Measurements from ENCODE around the gene SLC29A3.

Gene SLC29A3

GRCh38 chr10:71290806-71291527, 28.1 kb upstream of the SLC29A3 start:
- WGBS (ENCODE audit: extremely low coverage, insufficient coverage, low lambda C conversion rate), result no CpG with 5 or more reads among the region's 26 CpGs
- no peak overlapping the region for H2BK5ac ChIP-seq (ENCODE audit: low read length)
- no peak overlapping the region for H2BK15ac ChIP-seq (replicated peaks; ENCODE audit: low read depth)
- H3K18ac ChIP-seq (ENCODE audit: low read length), result no peak overlapping the region
- no peaks in the 10 kb centered on the region for H3K79me2 ChIP-seq (ENCODE audit: control insufficient read depth, insufficient read depth, low read length)
- no peak overlapping the region for H3K27ac ChIP-seq (ENCODE audit: low read depth, low read length)
- no peak overlapping the region for H4K5ac ChIP-seq (ENCODE audit: low read length)
- no peak for DNase-seq
- no peak overlapping the region for H3K4ac ChIP-seq (ENCODE audit: low read depth, low read length)
- H3K27me3 ChIP-seq (ENCODE audit: insufficient read depth, low read length, poor library complexity), result no peaks in the 10 kb centered on the region
- no peak overlapping the region for H4K8ac ChIP-seq (ENCODE audit: low read depth, low read length)
- no peak overlapping the region for H2BK120ac ChIP-seq (ENCODE audit: low read depth, low read length)
- no peaks in the 10 kb centered on the region for H3K79me1 ChIP-seq (ENCODE audit: low read length)
- H3K56ac ChIP-seq (ENCODE audit: low read length), result no peak overlapping the region
- H2AK5ac ChIP-seq (ENCODE audit: low read length), result no peak overlapping the region
- H3K4me3 ChIP-seq (ENCODE audit: low read length), result no peak overlapping the region
- H3K9ac ChIP-seq (ENCODE audit: low read length), result no peak overlapping the region
- H3K4me2 ChIP-seq (ENCODE audit: low read length), result no peak overlapping the region
- no peak overlapping the region for H3K23ac ChIP-seq (ENCODE audit: low read length)
- H3K36me3 ChIP-seq (ENCODE audit: control insufficient read depth, insufficient read depth, low read length), result peaks cover 2% of the 10 kb centered on the region
- H3K4me1 ChIP-seq (ENCODE audit: control insufficient read depth, low read depth, low read length), result no peaks in the 10 kb centered on the region

- WGBS (ENCODE audit: extremely low coverage, insufficient coverage, low lambda C conversion rate), result no CpG with 5 or more reads among the region's 13 CpGs
- no peak overlapping the region for H3K4me2 ChIP-seq (ENCODE audit: low read length)
- H3K36me3 ChIP-seq (ENCODE audit: control insufficient read depth, insufficient read depth, low read length), result peaks cover under 1% of the 10 kb centered on the region
- H3K23ac ChIP-seq (ENCODE audit: low read length), result no peak overlapping the region
- H3K56ac ChIP-seq (ENCODE audit: low read length), result no peak overlapping the region
- no peak overlapping the region for H2BK15ac ChIP-seq (replicated peaks; ENCODE audit: low read depth)
- no peak overlapping the region for H3K4me3 ChIP-seq (ENCODE audit: low read length)
- H2BK120ac ChIP-seq (ENCODE audit: low read depth, low read length), result no peak overlapping the region
- no peak for DNase-seq
- no peak overlapping the region for H4K8ac ChIP-seq (ENCODE audit: low read depth, low read length)
- H3K79me1 ChIP-seq (ENCODE audit: low read length), result no peaks in the 10 kb centered on the region
- no peak overlapping the region for H2AK5ac ChIP-seq (ENCODE audit: low read length)
- no peaks in the 10 kb centered on the region for H3K4me1 ChIP-seq (ENCODE audit: control insufficient read depth, low read depth, low read length)
- no peak overlapping the region for H3K9ac ChIP-seq (ENCODE audit: low read length)
- no peaks in the 10 kb centered on the region for H3K27me3 ChIP-seq (ENCODE audit: insufficient read depth, low read length, poor library complexity)
- no peaks in the 10 kb centered on the region for H3K79me2 ChIP-seq (ENCODE audit: control insufficient read depth, insufficient read depth, low read length)
- H3K18ac ChIP-seq (ENCODE audit: low read length), result no peak overlapping the region
- no peak overlapping the region for H3K4ac ChIP-seq (ENCODE audit: low read depth, low read length)
- no peak overlapping the region for H3K27ac ChIP-seq (ENCODE audit: low read depth, low read length)
- no peak overlapping the region for H2BK5ac ChIP-seq (ENCODE audit: low read length)
- H4K5ac ChIP-seq (ENCODE audit: low read length), result no peak overlapping the region
Measured at GRCh38 chr10:71291528-71291900, 27.5 kb upstream of the SLC29A3 start.

GRCh38 chr10:71292624-71293445, 26.2 kb upstream of the SLC29A3 start:
- Histone ChIP-seq H4K8ac (ENCODE audit: low read depth, low read length) (no peak overlapping the region), H3K9ac (ENCODE audit: low read length) (no peak overlapping the region), H3K79me1 (ENCODE audit: low read length) (no peaks in the 10 kb centered on the region), H2BK120ac (ENCODE audit: low read depth, low read length) (no peak overlapping the region), H3K27ac (ENCODE audit: low read depth, low read length) (no peak overlapping the region), H3K4me3 (ENCODE audit: low read length) (no peak overlapping the region), H4K5ac (ENCODE audit: low read length) (no peak overlapping the region), H2AK5ac (ENCODE audit: low read length) (no peak overlapping the region), H3K4ac (ENCODE audit: low read depth, low read length) (no peak overlapping the region), H3K56ac (ENCODE audit: low read length) (no peak overlapping the region), H3K79me2 (ENCODE audit: control insufficient read depth, insufficient read depth, low read length) (no peaks in the 10 kb centered on the region), H3K27me3 (ENCODE audit: insufficient read depth, low read length, poor library complexity) (no peaks in the 10 kb centered on the region), H3K4me1 (ENCODE audit: control insufficient read depth, low read depth, low read length) (no peaks in the 10 kb centered on the region), H3K18ac (ENCODE audit: low read length) (no peak overlapping the region), H2BK15ac (replicated peaks; ENCODE audit: low read depth) (no peak overlapping the region), H3K36me3 (ENCODE audit: control insufficient read depth, insufficient read depth, low read length) (no peaks in the 10 kb centered on the region), H3K23ac (ENCODE audit: low read length) (no peak overlapping the region), H2BK5ac (ENCODE audit: low read length) (no peak overlapping the region), H3K4me2 (ENCODE audit: low read length) (no peak overlapping the region)
- WGBS (ENCODE audit: extremely low coverage, insufficient coverage, low lambda C conversion rate), result no CpG with 5 or more reads among the region's 10 CpGs
- no peak for DNase-seq

GRCh38 chr10:71293446-71294084, 25.5 kb upstream of the SLC29A3 start:
- Histone ChIP-seq H3K27me3 (ENCODE audit: insufficient read depth, low read length, poor library complexity) (no peaks in the 10 kb centered on the region), H2BK15ac (replicated peaks; ENCODE audit: low read depth) (no peak overlapping the region), H3K79me2 (ENCODE audit: control insufficient read depth, insufficient read depth, low read length) (no peaks in the 10 kb centered on the region), H3K56ac (ENCODE audit: low read length) (no peak overlapping the region), H2AK5ac (ENCODE audit: low read length) (no peak overlapping the region), H4K8ac (ENCODE audit: low read depth, low read length) (no peak overlapping the region), H3K36me3 (ENCODE audit: control insufficient read depth, insufficient read depth, low read length) (no peaks in the 10 kb centered on the region), H3K9ac (ENCODE audit: low read length) (no peak overlapping the region), H3K23ac (ENCODE audit: low read length) (no peak overlapping the region), H3K18ac (ENCODE audit: low read length) (no peak overlapping the region), H2BK5ac (ENCODE audit: low read length) (no peak overlapping the region), H2BK120ac (ENCODE audit: low read depth, low read length) (no peak overlapping the region), H3K4me1 (ENCODE audit: control insufficient read depth, low read depth, low read length) (no peaks in the 10 kb centered on the region), H3K4me2 (ENCODE audit: low read length) (no peak overlapping the region), H3K4me3 (ENCODE audit: low read length) (no peak overlapping the region), H4K5ac (ENCODE audit: low read length) (no peak overlapping the region), H3K4ac (ENCODE audit: low read depth, low read length) (no peak overlapping the region), H3K27ac (ENCODE audit: low read depth, low read length) (no peak overlapping the region), H3K79me1 (ENCODE audit: low read length) (no peaks in the 10 kb centered on the region)
- DNase-seq, result no peak
- WGBS (ENCODE audit: extremely low coverage, insufficient coverage, low lambda C conversion rate), result no CpG with 5 or more reads among the region's 19 CpGs

- H2BK5ac ChIP-seq (ENCODE audit: low read length), result no peak overlapping the region
- H3K27ac ChIP-seq (ENCODE audit: low read depth, low read length), result no peak overlapping the region
- no peak overlapping the region for H2BK120ac ChIP-seq (ENCODE audit: low read depth, low read length)
- no peaks in the 10 kb centered on the region for H3K4me1 ChIP-seq (ENCODE audit: control insufficient read depth, low read depth, low read length)
- no peaks in the 10 kb centered on the region for H3K79me2 ChIP-seq (ENCODE audit: control insufficient read depth, insufficient read depth, low read length)
- H3K9ac ChIP-seq (ENCODE audit: low read length), result no peak overlapping the region
- H3K23ac ChIP-seq (ENCODE audit: low read length), result no peak overlapping the region
- no peaks in the 10 kb centered on the region for H3K36me3 ChIP-seq (ENCODE audit: control insufficient read depth, insufficient read depth, low read length)
- no peaks in the 10 kb centered on the region for H3K27me3 ChIP-seq (ENCODE audit: insufficient read depth, low read length, poor library complexity)
- H3K4me3 ChIP-seq (ENCODE audit: low read length), result no peak overlapping the region
- no peak overlapping the region for H4K8ac ChIP-seq (ENCODE audit: low read depth, low read length)
- H3K4ac ChIP-seq (ENCODE audit: low read depth, low read length), result no peak overlapping the region
- no peak overlapping the region for H3K18ac ChIP-seq (ENCODE audit: low read length)
- no peak overlapping the region for H3K4me2 ChIP-seq (ENCODE audit: low read length)
- DNase-seq, result no peak
- no peak overlapping the region for H2AK5ac ChIP-seq (ENCODE audit: low read length)
- no peak overlapping the region for H4K5ac ChIP-seq (ENCODE audit: low read length)
- WGBS (ENCODE audit: extremely low coverage, insufficient coverage, low lambda C conversion rate), result no CpG with 5 or more reads among the region's 6 CpGs
- no peaks in the 10 kb centered on the region for H3K79me1 ChIP-seq (ENCODE audit: low read length)
- H2BK15ac ChIP-seq (replicated peaks; ENCODE audit: low read depth), result no peak overlapping the region
- no peak overlapping the region for H3K56ac ChIP-seq (ENCODE audit: low read length)
Measured at GRCh38 chr10:71294091-71294561, 24.9 kb upstream of the SLC29A3 start.

Data from mesendoderm (in vitro differentiated cells).